Natural killer cell (primary cell): Measurements from ENCODE around the gene USP48. TPM values are rescaled to one million over a fixed set of nuclear protein-coding genes. Genes with fewer than 3 reads are reported as not detected.
A peak's percentile ranks its signal among the peaks of the same experiment; 100 is the strongest.

Experiments
- ATAC-seq, 3 donors: fragments of 150-1000 bp in 2 of 3; fragments of 200-7000 bp in 1 of 3; cut with Tn5 transposase; 1 replicate in 1 of 3; 2 replicates in 2 of 3; pipeline ENCODE4 v1.10.0; 2021; ENCODE audit warnings: mild to moderate bottlenecking in 2 of 3, moderate library complexity in 2 of 3
- DNase-seq, 2 donors: peaks; one replicate each; pipeline versions ENCODE4 v3.0.0 to v3.0.0-alpha.2; 2013 to 2021; ENCODE audit warnings: mixed read lengths in 1 of 2
- H3K27ac ChIP-seq: one replicate; pipeline ENCODE4 v1.5.1; 2013; ENCODE audit warnings: mild to moderate bottlenecking, low read length
- H3K27me3 ChIP-seq: one replicate; pipeline ENCODE4 v1.6.1; 2013; ENCODE audit warnings: low read length; ENCODE audit not compliant: control insufficient read depth, insufficient read depth
- H3K36me3 ChIP-seq: one replicate; pipeline ENCODE4 v1.6.1; 2013; ENCODE audit warnings: low read length; ENCODE audit not compliant: control insufficient read depth, insufficient read depth
- H3K4me1 ChIP-seq: one replicate; pipeline ENCODE4 v1.6.1; 2013; ENCODE audit warnings: low read length; ENCODE audit not compliant: control insufficient read depth, insufficient read depth
- H3K4me3 ChIP-seq: one replicate; pipeline ENCODE4 v1.5.1; 2013; ENCODE audit warnings: low read length
- H3K9me3 ChIP-seq: one replicate; pipeline ENCODE4 v1.6.1; 2013; ENCODE audit warnings: low read length; ENCODE audit not compliant: control insufficient read depth, insufficient read depth
- H3K27ac Mint-ChIP-seq, 2 donors: one replicate each; pipeline ENCODE4 v1.8.0; 2022; ENCODE audit warnings: mild to moderate bottlenecking in 2 of 2, mixed read lengths in 2 of 2, moderate library complexity in 1 of 2
- H3K27me3 Mint-ChIP-seq, 2 donors: one replicate each; pipeline ENCODE4 v1.8.0; 2022; ENCODE audit warnings: low read depth in 2 of 2, mixed read lengths in 2 of 2
- H3K36me3 Mint-ChIP-seq: one replicate; pipeline ENCODE4 v1.8.0; 2022; ENCODE audit warnings: mixed read lengths
- H3K4me1 Mint-ChIP-seq, 2 donors: one replicate each; pipeline ENCODE4 v1.8.0; 2022; ENCODE audit warnings: mixed read lengths in 2 of 2
- H3K4me3 Mint-ChIP-seq: one replicate; pipeline ENCODE4 v1.8.0; 2022; ENCODE audit warnings: mild to moderate bottlenecking, moderate library complexity, mixed read lengths
- H3K9me3 Mint-ChIP-seq, 2 donors: one replicate each; pipeline ENCODE4 v1.8.0; 2022; ENCODE audit warnings: mixed read lengths in 2 of 2
- WGBS: methylation state at CpG from one replicate; pipeline ENCODE4 v1.1.7; 2013; ENCODE audit warnings: missing lambda C conversion rate; ENCODE audit not compliant: insufficient coverage; 5-methylcytosine and 5-hydroxymethylcytosine counted together
- intact Hi-C: fragments of 100-400 bp; cut with micrococcal nuclease; formaldehyde crosslinking; loops from one replicate; pipeline ENCODE4 v1.14.2; 2022
- total RNA-seq, 4 donors: library from RNA; stranded (reverse); fragments of 120-200 nt in 1 of 4; gene quantifications; one replicate each; pipeline versions ENCODE4 v1.2.3 to v1.2.4, GENCODE V29; 2013 to 2022
- TF ChIP-seq, protein P1 (sequence below): fragments of 200-600 bp; IDR thresholded peaks from one replicate; pipeline ENCODE4 v1.8.0; 2022; ENCODE audit warnings: antibody characterized with exemption

The USP48 gene
- total RNA-seq, 3 donors from 2014 or later (not counting 1 experiment from before 2014, with no cell fraction given): 71.4 to 127 (median 90.5) TPM

DNA sequence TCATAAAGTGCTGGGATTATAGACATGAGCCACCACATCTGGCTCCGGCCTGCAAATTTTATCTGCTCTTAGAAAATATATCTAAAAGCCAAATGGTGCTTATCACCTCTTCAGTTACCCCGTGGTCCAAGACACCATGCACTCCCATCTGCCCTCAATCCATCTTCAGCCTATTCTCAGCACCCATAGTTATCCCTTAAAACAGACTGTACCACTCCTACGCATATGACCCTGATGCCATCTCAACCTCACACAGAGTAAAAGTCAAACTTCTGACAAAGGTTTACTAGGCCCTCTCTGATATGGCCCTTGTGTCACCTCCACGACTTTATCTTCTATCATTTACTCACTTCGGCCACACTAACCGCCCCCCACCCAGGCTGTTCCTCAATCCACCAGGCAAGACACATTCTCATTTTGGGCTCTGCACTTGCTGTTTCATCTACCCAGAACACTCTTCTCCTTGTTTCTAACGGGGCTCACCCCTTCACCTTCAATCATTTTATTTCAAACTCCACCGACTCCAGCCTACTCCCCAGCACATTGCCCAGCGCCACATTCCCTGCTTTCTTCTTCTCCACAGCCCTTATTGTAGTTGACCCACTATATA is 33.0 kb downstream of the USP48 start:
- peaks cover 52% of the 10 kb centered on the region for H3K36me3 ChIP-seq
- intact Hi-C loops: loop anchor here (10.0 kb wide), 1 partner anchor 1985 kb away; no protein-coding TSS in a partner anchor
- no peaks in the 10 kb centered on the region for H3K4me1 ChIP-seq
- H3K27ac Mint-ChIP-seq: peak overlapping the region in 1 of 2 donors; percentile 3
- peak in 1 of 3 donors; percentile 37 for ATAC-seq
- H3K4me1 Mint-ChIP-seq: peaks cover 0 to 10% of the 10 kb centered on the region in 2 donors
- 84% methylated on average over 9 of the region's 9 CpGs for WGBS
- H3K4me3 ChIP-seq: no peak overlapping the region
- H3K9me3 Mint-ChIP-seq: no peaks in the 10 kb centered on the region
- no peaks in the 10 kb centered on the region for H3K27me3 ChIP-seq
- H3K27ac ChIP-seq: no peak overlapping the region
- H3K4me3 Mint-ChIP-seq: no peak overlapping the region
- DNase-seq: no peak
- H3K27me3 Mint-ChIP-seq: no peaks in the 10 kb centered on the region
- TF ChIP-seq, protein P1, sequence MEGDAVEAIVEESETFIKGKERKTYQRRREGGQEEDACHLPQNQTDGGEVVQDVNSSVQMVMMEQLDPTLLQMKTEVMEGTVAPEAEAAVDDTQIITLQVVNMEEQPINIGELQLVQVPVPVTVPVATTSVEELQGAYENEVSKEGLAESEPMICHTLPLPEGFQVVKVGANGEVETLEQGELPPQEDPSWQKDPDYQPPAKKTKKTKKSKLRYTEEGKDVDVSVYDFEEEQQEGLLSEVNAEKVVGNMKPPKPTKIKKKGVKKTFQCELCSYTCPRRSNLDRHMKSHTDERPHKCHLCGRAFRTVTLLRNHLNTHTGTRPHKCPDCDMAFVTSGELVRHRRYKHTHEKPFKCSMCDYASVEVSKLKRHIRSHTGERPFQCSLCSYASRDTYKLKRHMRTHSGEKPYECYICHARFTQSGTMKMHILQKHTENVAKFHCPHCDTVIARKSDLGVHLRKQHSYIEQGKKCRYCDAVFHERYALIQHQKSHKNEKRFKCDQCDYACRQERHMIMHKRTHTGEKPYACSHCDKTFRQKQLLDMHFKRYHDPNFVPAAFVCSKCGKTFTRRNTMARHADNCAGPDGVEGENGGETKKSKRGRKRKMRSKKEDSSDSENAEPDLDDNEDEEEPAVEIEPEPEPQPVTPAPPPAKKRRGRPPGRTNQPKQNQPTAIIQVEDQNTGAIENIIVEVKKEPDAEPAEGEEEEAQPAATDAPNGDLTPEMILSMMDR: no peak
- H3K9me3 ChIP-seq: no peaks in the 10 kb centered on the region
- no peaks in the 10 kb centered on the region for H3K36me3 Mint-ChIP-seq

DNA sequence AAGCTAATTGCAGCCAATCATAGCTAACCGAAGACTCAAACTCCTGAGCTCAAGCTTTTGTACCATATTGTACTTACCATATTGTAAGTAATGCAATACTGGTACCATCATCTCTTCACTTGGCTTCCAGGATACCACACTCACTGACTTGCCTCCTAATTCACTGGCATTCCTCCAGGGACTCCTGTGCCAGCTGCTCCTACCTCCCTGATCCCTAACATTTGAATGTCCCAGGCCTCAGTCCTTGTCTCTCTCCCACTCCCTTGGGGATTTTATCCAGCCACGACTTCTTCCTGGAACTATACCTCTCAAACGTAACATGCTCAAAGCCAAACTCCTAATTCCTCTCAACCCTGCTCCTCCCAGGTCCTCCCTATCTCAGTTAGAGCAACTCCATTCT is 33.8 kb downstream of the USP48 start:
- TF ChIP-seq, protein P1: no peak
- intact Hi-C loops: no loop called here
- no peaks in the 10 kb centered on the region for H3K27me3 ChIP-seq
- no peak overlapping the region for H3K27ac ChIP-seq
- H3K27ac Mint-ChIP-seq: peak overlapping the region in 1 of 2 donors; percentile 3
- peaks cover 45% of the 10 kb centered on the region for H3K36me3 ChIP-seq
- H3K4me3 ChIP-seq: no peak overlapping the region
- H3K4me1 ChIP-seq: no peaks in the 10 kb centered on the region
- ATAC-seq (no peak), DNase-seq (no peak)
- H3K4me1 Mint-ChIP-seq: peaks cover 0 to 10% of the 10 kb centered on the region in 2 donors
- 94% methylated on average over 3 of the region's 3 CpGs for WGBS
- H3K36me3 Mint-ChIP-seq: no peaks in the 10 kb centered on the region
- no peaks in the 10 kb centered on the region for H3K9me3 ChIP-seq
- H3K27me3 Mint-ChIP-seq: no peaks in the 10 kb centered on the region
- no peak overlapping the region for H3K4me3 Mint-ChIP-seq
- H3K9me3 Mint-ChIP-seq: no peaks in the 10 kb centered on the region

DNA sequence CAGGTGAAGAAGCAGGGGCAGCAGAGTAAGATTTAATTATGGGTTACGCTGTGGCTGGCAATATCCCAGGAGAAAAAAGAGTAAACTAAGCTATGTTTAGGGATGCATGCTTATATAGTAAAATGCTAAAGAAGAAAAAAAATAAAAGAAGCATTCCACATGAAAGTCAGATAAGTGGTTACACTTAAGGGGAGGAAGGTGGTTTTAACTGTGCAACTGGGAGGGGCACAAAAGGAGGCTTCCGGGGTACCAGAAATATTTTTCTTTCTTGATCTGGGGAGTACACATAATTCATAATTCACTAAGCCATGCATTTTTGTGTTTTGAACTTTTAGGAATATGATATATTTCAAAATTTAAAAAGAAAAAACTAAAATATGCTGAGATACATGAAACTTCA is 39.5 kb downstream of the USP48 start:
- Histone ChIP-seq H3K36me3 (peaks cover 26% of the 10 kb centered on the region), H3K4me1 (no peaks in the 10 kb centered on the region), H3K9me3 (no peaks in the 10 kb centered on the region), H3K4me3 (no peak overlapping the region), H3K27ac (no peak overlapping the region), H3K27me3 (no peaks in the 10 kb centered on the region)
- Mint-ChIP-seq H3K9me3 (no peaks in the 10 kb centered on the region), H3K4me3 (no peak overlapping the region), H3K36me3 (no peaks in the 10 kb centered on the region), H3K27ac (no peak overlapping the region), H3K27me3 (no peaks in the 10 kb centered on the region), H3K4me1 (no peaks in the 10 kb centered on the region)
- TF ChIP-seq, protein P1: no peak
- DNase-seq: no peak
- ATAC-seq: no peak
- WGBS: 100% methylated on average over 1 of the region's 2 CpGs
- intact Hi-C loops: no loop called here

DNA sequence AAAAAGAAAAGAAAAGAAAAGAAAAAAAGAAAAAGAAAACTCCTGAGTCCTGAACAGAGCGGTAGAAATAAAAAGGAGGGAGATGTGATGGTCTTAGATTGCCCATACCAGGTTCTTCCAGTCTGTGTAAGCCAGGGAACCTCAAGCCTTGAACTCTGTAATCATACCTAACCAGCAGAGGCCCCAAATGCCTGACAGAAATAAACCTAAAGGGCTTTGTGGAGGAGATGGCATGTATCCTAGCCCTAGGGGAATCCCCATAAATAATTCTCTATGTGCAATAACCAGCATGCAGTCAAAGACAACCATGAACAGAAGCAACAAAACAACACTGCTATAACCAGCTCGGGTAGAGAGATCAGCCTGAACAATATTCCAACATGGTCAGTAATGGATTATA is 40.4 kb downstream of the USP48 start:
- Mint-ChIP-seq H3K27me3 (no peaks in the 10 kb centered on the region), H3K4me1 (no peaks in the 10 kb centered on the region), H3K9me3 (no peaks in the 10 kb centered on the region), H3K36me3 (no peaks in the 10 kb centered on the region), H3K4me3 (no peak overlapping the region), H3K27ac (no peak overlapping the region)
- intact Hi-C loops: no loop called here
- WGBS: 100% methylated on average over 1 of the region's 2 CpGs
- Histone ChIP-seq H3K9me3 (no peaks in the 10 kb centered on the region), H3K36me3 (peaks cover 21% of the 10 kb centered on the region), H3K4me3 (no peak overlapping the region), H3K27ac (no peak overlapping the region), H3K4me1 (no peaks in the 10 kb centered on the region), H3K27me3 (no peaks in the 10 kb centered on the region)
- ATAC-seq: no peak
- TF ChIP-seq, protein P1: no peak
- DNase-seq: peak in 1 of 2 donors; percentile 6
